GM18909 (cell line): ENCODE data around the gene URAD.
"Not testable (repeated sequence)": the region's sequence is repeated elsewhere in the genome, so short reads cannot be mapped to it uniquely, and the experiment has no call there.

Experiments used
- ATAC-seq: cut with Tn5 transposase; IDR thresholded peaks from one replicate; pipeline ENCODE4 v1.9.1; 2021; ENCODE audit warnings: mild to moderate bottlenecking; ENCODE audit not compliant: unreplicated experiment, poor library complexity

Gene URAD

DNA sequence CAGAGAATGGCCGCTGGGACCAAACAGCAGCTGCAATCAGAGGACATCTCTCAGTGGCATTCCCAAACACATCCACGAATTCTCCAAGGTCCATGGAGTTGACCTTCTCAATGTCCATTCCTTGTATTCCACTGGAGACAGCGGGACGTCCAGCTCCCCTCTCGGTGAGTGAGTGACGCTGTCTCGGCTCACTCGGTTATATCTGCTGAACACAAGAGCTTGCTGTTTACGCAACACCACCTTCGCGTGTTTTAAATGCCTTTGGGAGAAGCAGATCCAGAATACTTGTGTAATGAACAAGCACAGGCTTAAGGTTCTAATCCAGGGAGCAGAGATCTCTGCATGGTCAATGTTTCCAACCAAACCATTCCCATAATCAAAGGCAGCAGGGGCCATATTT, at the start of gene URAD:
TSS of gene URAD (minus strand) at position 174 of the 400 bp plus-strand sequence. CDS start at position 118, 56 bp downstream.
- ATAC-seq, result no peak

GRCh38 chr13:28037399-28037798, 48.9 kb upstream of the URAD start:
- no peak for ATAC-seq

GRCh38 chr13:28035146-28035782, 46.8 kb upstream of the URAD start:
- ATAC-seq, result no peak

DNA sequence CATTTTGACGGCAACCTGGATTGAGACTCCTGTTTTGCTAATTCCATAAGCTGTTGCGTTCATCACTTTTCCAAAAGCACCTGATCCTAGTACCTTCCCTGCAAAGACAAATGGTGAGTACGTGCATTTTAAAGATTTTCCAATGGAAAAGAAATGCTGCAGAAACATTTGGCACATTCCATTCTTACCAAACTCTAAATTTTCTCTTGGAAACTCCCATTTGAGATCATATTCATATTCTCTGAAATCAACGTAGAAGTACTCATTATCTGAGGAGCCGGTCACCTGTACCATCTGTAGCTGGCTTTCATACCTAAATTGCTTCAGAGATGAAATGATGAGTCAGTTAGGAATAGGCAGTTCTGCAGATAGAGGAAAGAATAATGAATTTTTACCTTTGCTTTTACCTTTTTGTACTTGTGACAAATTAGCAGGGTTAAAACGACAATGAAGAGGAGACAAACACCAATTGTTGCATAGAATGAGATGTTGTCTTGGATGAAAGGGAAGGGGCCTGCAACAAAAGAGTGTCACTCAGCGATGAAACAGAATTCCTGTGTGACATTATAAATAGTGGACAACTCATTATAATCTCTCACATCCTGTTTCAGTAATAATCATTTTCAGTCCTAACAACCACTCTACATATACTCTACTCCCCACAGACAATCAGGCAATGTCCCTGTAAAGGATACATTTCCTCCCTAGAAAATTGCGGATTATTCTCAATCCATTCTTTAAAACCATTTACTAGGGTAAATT, 45.6 kb upstream of the URAD start:
- ATAC-seq, result no peak

- not testable (repeated sequence) for ATAC-seq
Observed at GRCh38 chr13:28032438-28032837, 43.9 kb upstream of the URAD start.

DNA sequence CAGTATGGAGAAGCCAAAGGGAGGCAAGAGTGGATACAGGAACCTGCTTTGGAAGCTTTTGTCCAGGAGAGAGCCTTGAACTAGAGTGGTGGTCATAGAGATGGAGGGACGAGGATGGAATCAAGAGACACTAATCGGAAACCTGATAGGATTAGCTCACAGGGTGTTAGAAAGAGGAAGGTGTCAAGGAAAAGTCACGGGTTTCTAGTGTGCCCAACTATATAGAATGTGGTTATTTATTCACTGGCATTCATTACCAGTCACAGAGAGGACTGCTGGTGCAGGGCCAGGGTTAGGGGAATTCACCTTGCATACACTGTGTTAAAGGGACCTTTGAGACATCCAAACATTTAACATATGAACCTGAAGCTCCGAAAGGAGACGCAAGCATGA, 43.4 kb upstream of the URAD start:
- no peak for ATAC-seq

GRCh38 chr13:28031220-28031895, 42.9 kb upstream of the URAD start:
- ATAC-seq, result no peak

- no peak for ATAC-seq
Observed at GRCh38 chr13:28027607-28028364, 39.3 kb upstream of the URAD start.

DNA sequence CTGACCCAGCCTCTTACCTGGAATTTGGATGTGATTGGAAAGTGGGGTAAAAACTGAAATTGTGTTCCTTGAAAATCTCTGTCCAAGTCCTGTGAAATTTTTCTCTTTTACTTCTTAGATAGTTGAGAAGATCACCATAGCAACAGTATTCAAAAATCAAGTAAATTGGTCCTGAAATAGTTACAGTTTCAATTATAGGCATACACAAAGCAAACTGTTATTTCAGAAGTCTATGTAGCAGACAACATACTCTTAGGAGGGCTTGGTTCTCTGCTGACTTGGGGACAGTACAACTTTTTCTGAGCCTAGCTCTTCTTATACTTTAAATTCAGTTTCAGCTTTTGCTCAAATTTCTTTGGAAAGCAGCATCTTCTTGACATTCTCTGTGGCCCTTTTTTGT, 38.6 kb upstream of the URAD start:
- ATAC-seq, result no peak

- no peak for ATAC-seq
Observed at GRCh38 chr13:28026508-28026907, 38.0 kb upstream of the URAD start.

- ATAC-seq, result no peak
Observed at GRCh38 chr13:28022848-28023518, 34.5 kb upstream of the URAD start.

- ATAC-seq, result no peak
Observed at GRCh38 chr13:28014301-28014700, 25.8 kb upstream of the URAD start.

DNA sequence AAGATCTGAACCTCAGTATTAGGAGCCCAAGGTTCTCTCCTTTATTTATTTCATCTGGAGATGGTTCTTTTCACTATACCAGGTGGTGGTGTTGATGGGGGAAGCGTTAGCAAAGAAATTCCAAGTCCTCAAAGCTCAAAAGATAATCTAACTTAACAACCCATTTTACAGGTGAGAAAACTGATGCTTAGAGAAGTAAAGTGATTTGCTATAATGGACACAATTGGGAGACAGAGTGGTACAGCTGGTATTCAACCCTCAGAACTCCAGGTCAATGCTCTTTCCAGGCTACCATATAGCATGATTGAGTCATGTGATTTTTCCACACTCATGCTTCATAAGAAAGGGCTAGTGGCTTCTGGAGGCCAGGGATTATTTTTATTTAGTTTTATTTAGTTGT, 25.0 kb upstream of the URAD start:
- no peak for ATAC-seq

GRCh38 chr13:28012896-28013295, 24.4 kb upstream of the URAD start:
- ATAC-seq, result peak; percentile 95

DNA sequence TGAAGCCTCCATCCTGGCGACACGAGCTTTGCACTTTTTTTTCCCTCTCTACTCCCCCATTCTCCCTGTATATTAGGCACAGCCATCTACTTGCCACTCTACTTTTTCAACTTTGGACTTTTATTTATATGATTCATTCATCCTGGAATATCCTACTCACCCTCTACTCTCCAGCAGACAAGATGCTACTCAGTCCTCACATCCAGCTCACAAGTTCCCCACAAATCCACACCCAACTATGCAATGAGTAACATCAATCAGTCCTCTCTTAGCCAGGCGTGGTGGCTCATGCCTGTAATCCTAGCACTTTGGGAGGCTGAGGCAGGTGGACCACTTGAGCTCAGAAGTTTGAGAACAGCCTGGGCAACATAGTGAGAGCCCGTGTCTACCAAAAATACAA, 23.9 kb upstream of the URAD start:
- ATAC-seq, result no peak

GRCh38 chr13:28010046-28010445, 21.6 kb upstream of the URAD start:
- ATAC-seq, result no peak

- ATAC-seq, result not testable (repeated sequence)
Observed at GRCh38 chr13:28005016-28005415, 16.5 kb upstream of the URAD start.

DNA sequence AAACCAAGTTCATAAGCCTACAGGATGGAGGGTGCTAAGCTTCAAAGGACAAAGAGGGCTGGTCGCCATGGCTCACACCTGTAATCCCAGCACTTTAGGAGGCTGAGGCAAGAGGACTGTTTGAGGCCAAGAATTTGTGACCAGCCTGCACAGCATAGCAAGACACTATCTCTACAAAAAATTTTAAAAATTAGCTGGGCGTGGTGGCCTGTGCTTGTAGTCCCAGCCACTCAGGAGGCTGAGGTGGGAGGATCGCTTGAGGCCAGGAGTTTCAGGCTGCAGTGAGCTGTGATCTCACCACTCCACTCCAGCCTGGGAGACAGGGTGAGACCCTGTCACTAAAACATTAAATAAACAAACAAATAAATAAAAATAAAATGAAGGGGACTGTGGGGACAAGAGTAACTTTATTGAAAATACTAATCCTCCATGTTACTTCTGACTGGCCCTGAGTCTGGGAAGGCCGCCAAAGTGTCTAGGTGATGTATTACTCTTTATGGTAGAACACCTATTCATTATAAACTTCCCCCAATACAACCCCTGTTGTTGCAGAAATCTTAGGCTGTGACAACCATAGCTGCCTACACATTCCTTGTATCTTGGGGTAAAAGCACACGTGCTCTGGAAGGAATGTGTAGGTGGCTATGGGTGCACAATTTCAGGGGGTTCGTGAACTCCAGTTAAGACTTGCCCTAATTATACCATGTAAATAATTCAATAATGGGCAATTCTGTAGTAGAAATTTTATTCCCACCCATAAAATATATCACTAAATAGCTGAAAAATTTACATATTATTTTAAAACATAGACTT, 14.6 kb upstream of the URAD start:
- ATAC-seq, result no peak

DNA sequence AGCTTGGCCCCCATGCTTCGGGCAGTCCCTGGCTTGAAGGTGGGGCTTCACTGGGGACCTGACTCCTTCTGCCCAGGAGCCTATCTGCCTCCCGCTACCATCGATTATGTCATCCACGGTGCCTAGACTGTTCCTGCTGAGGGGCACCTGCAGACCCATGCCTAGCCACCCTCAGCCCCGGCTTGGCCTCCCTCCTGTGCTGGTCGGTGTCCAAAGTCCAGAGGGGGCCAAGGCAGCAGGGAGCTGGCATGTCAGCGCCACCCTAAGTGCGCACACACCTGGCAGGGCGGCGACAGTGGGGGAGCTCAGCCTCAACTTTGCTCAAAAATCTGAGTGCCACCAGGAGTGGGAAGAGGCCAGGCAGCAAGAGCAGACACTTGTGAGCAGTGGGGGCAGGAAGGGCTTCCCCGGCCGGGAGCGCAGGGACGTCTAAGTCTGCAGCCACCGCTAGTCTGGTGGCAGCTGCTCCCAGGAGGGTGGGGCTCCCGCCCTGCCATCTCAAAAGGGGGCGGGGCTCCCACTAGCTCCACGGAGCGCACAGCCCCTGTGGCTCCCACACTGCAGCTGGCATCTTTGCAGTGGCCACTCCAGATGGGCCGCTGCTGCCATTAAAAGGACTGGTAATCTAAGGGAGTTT, 13.5 kb upstream of the URAD start:
- ATAC-seq, result no peak
